HG03457 (cell line): ENCODE measurements around the gene OCA2.
"Not testable (repeated sequence)": the region's sequence is repeated elsewhere in the genome, so short reads cannot be mapped to it uniquely, and the experiment has no call there.

ENCODE experiments used
- ATAC-seq: cut with Tn5 transposase; IDR thresholded peaks from one replicate; pipeline ENCODE4 v1.9.1; 2021; ENCODE audit warnings: moderate number of reproducible peaks; ENCODE audit not compliant: unreplicated experiment

OCA2 gene

GRCh38 chr15:28121577-28121976 lies 22.5 kb upstream of the OCA2 start:
- ATAC-seq, result not testable (repeated sequence)

- ATAC-seq, result no peak
Measured at GRCh38 chr15:28120359-28120640, 21.2 kb upstream of the OCA2 start.

GRCh38 chr15:28118531-28118930 lies 19.4 kb upstream of the OCA2 start:
- no peak for ATAC-seq

GRCh38 chr15:28118083-28118482 lies 19.0 kb upstream of the OCA2 start:
- ATAC-seq, result no peak

- no peak for ATAC-seq
Measured at GRCh38 chr15:28117432-28117990, 18.4 kb upstream of the OCA2 start.

- ATAC-seq, result no peak
Measured at GRCh38 chr15:28116521-28117431, 17.7 kb upstream of the OCA2 start.

GRCh38 chr15:28115871-28116270 lies 16.8 kb upstream of the OCA2 start:
- no peak for ATAC-seq

GRCh38 chr15:28114721-28115622 lies 15.9 kb upstream of the OCA2 start:
- no peak for ATAC-seq

- no peak for ATAC-seq
Measured at GRCh38 chr15:28114114-28114455, 15.0 kb upstream of the OCA2 start.

GRCh38 chr15:28113394-28114113 lies 14.4 kb upstream of the OCA2 start:
- ATAC-seq, result no peak

GRCh38 chr15:28112962-28113361 lies 13.8 kb upstream of the OCA2 start:
- ATAC-seq, result no peak

GRCh38 chr15:28112101-28112760 lies 13.1 kb upstream of the OCA2 start:
- ATAC-seq, result no peak

GRCh38 chr15:28111543-28111942 lies 12.4 kb upstream of the OCA2 start:
- ATAC-seq, result no peak

GRCh38 chr15:28110481-28110881 lies 11.4 kb upstream of the OCA2 start:
- ATAC-seq, result no peak

- ATAC-seq, result no peak
Measured at GRCh38 chr15:28109626-28110455, 10.7 kb upstream of the OCA2 start.

GRCh38 chr15:28107904-28108275 lies 8.8 kb upstream of the OCA2 start:
- no peak for ATAC-seq

- no peak for ATAC-seq
Measured at GRCh38 chr15:28107111-28107903, 8.2 kb upstream of the OCA2 start.

GRCh38 chr15:28106294-28107110 lies 7.4 kb upstream of the OCA2 start:
- ATAC-seq, result no peak
